ENCODE data around the gene ETV3.

DNA sequence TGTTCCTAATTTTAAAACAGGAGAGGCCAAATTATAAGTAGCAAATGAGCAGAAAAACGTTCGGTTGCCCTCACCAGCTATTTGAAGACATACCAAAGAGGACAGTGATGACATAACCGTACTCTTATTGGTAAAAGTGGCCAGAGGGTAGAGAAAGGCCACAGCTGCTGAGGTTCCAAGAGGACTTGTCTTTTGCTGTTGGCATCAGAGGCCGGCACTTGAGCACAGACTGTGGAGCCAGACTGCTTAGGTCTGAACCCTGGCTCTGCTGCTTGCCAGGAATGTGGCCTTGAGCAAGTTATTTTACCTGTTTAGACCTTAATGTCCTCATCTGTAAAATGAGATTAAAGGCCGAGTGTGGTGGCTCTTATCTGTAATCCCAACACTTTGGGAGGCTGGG, 53.5 kb downstream of the ETV3 start:
- TF ChIP-seq, protein P1, sequence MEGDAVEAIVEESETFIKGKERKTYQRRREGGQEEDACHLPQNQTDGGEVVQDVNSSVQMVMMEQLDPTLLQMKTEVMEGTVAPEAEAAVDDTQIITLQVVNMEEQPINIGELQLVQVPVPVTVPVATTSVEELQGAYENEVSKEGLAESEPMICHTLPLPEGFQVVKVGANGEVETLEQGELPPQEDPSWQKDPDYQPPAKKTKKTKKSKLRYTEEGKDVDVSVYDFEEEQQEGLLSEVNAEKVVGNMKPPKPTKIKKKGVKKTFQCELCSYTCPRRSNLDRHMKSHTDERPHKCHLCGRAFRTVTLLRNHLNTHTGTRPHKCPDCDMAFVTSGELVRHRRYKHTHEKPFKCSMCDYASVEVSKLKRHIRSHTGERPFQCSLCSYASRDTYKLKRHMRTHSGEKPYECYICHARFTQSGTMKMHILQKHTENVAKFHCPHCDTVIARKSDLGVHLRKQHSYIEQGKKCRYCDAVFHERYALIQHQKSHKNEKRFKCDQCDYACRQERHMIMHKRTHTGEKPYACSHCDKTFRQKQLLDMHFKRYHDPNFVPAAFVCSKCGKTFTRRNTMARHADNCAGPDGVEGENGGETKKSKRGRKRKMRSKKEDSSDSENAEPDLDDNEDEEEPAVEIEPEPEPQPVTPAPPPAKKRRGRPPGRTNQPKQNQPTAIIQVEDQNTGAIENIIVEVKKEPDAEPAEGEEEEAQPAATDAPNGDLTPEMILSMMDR (IDR thresholded peaks at IDR 0.05): no peak
- no peak for TF ChIP-seq POLR2A (IDR thresholded peaks at IDR 0.05)

Measured in uterus (tissue), 2 donors.